Endothelial cell of umbilical vein (primary cell): ENCODE measurements around the gene KAT6B. TPM values are rescaled to one million over a fixed set of nuclear protein-coding genes. Genes with fewer than 3 reads are reported as not detected.

Experiments used
- BruUV-seq: library from RNA; stranded (reverse); fragments of 400-500 nt; replicated peaks from 2 replicates; lab custom pipeline; 2021; lab: Mats Ljungman, UMichigan
- CTCF ChIA-PET: fragments of 300-600, 350-600 bp; sonication (Branson Sonifier 250); formaldehyde crosslinking; loops from one replicate; lab custom pipeline; 2021; ENCODE audit warnings: antibody characterized with exemption, inconsistent platforms; lab: Charles Lee
- POLR2A ChIA-PET: fragments of 300-600, 350-600 bp; sonication (Branson Sonifier 250); formaldehyde crosslinking; loops from one replicate; lab custom pipeline; 2021; ENCODE audit warnings: antibody characterized with exemption, inconsistent platforms; lab: Charles Lee
- DNase-seq: peaks from one replicate; pipeline ENCODE4 v3.0.0-alpha.2; 2011; ENCODE audit warnings: low read depth, low spot score
- FAIRE-seq: peaks from 2 replicates; lab custom pipeline; 2011; peaks lifted over from hg19 to GRCh38; lab: Jason Lieb, UNC
- H2AFZ ChIP-seq: 2 replicates; pipeline ENCODE4 v1.6.0; 2012; ENCODE audit warnings: low read depth, low read length, control low read depth, inconsistent platforms
- H3K27ac ChIP-seq: 2 replicates; pipeline ENCODE4 v1.5.1; 2011; ENCODE audit warnings: low read depth, mild to moderate bottlenecking, control low read depth, low read length, moderate library complexity; ENCODE audit not compliant: insufficient read depth
- H3K27me3 ChIP-seq, 2 experiments: 2 replicates each; pipeline versions ENCODE4 v1.6.0 to v1.6.1; 2011; ENCODE audit warnings: low read length in 2 of 2, mixed read lengths in 1 of 2; ENCODE audit not compliant: control insufficient read depth in 2 of 2, insufficient read depth in 2 of 2
- H3K36me3 ChIP-seq, 2 experiments: 2 replicates in 1 of 2; 3 replicates in 1 of 2; pipeline ENCODE4 v1.5.1; 2011; ENCODE audit warnings: low read length in 2 of 2, mild to moderate bottlenecking in 1 of 2, moderate library complexity in 1 of 2; ENCODE audit not compliant: control insufficient read depth in 2 of 2, insufficient read depth in 2 of 2; ENCODE audit errors: extremely low read depth in 1 of 2
- H3K4me1 ChIP-seq: 3 replicates; pipeline ENCODE4 v1.5.1; 2011; ENCODE audit warnings: mild to moderate bottlenecking, low read length; ENCODE audit not compliant: control insufficient read depth, insufficient read depth; ENCODE audit errors: extremely low read depth
- H3K4me2 ChIP-seq: 2 replicates; pipeline ENCODE4 v1.6.1; 2011; ENCODE audit warnings: low read length, control low read depth, mixed read lengths; ENCODE audit not compliant: insufficient read depth
- H3K4me3 ChIP-seq, 3 experiments: fragments of 200-600 bp in 1 of 3; sonication (generic), shearing (Covaris generic) in 1 of 3; replicated peaks in 1 of 3; 2 replicates each; pipeline ENCODE4 v1.5.1; 2011 to 2016; ENCODE audit warnings: control low read depth in 3 of 3, low read length in 3 of 3, mild to moderate bottlenecking in 2 of 3, inconsistent platforms in 1 of 3, low read depth in 1 of 3, moderate library complexity in 1 of 3; ENCODE audit not compliant: insufficient read depth in 1 of 3
- H3K79me2 ChIP-seq: 2 replicates; pipeline ENCODE4 v1.6.0; 2012; ENCODE audit warnings: low read length, inconsistent platforms; ENCODE audit not compliant: control insufficient read depth, insufficient read depth
- H3K9ac ChIP-seq: replicated peaks from 2 replicates; pipeline ENCODE3; 2011; ENCODE audit warnings: low read length, control low read depth; ENCODE audit not compliant: insufficient read depth; ENCODE audit errors: extremely low read depth
- H3K9me1 ChIP-seq: replicated peaks from 3 replicates; pipeline ENCODE4 v1.6.0; 2011; ENCODE audit warnings: mild to moderate bottlenecking, low read length; ENCODE audit not compliant: control insufficient read depth, insufficient read depth; ENCODE audit errors: extremely low read depth
- H3K9me3 ChIP-seq: replicated peaks from 2 replicates; pipeline ENCODE4 v1.5.1; 2012; ENCODE audit warnings: low read length, inconsistent platforms; ENCODE audit not compliant: control insufficient read depth, insufficient read depth
- H4K20me1 ChIP-seq: replicated peaks from 2 replicates; pipeline ENCODE3; 2011; ENCODE audit warnings: mild to moderate bottlenecking, low read length; ENCODE audit not compliant: control insufficient read depth, insufficient read depth; ENCODE audit errors: extremely low read depth
- CTCF ChIP-seq, 2 donors: IDR thresholded peaks; 1 replicate in 1 of 2; 2 replicates in 1 of 2; pipeline ENCODE4 v1.5.1; 2011; ENCODE audit warnings: low read length in 2 of 2, mild to moderate bottlenecking in 2 of 2, moderate library complexity in 2 of 2, control low read depth in 1 of 2, inconsistent platforms in 1 of 2, low read depth in 1 of 2; ENCODE audit not compliant: insufficient read depth in 1 of 2; ENCODE audit errors: extremely low read depth in 1 of 2
- EZH2 ChIP-seq: IDR thresholded peaks from 2 replicates; pipeline ENCODE4 v1.6.1; 2012; ENCODE audit warnings: borderline replicate concordance, low read depth, mild to moderate bottlenecking, moderate library complexity, low read length, inconsistent platforms; ENCODE audit not compliant: severe bottlenecking
- FOS ChIP-seq: IDR thresholded peaks from 2 replicates; pipeline ENCODE4 v1.6.1; 2011; ENCODE audit warnings: mild to moderate bottlenecking, low read length, moderate library complexity, borderline replicate concordance; ENCODE audit not compliant: insufficient read depth
- GATA2 ChIP-seq: IDR thresholded peaks from 2 replicates; pipeline ENCODE4 v1.7.0; 2011; ENCODE audit warnings: low read depth, mild to moderate bottlenecking, moderate library complexity, mixed read lengths, low read length; ENCODE audit not compliant: insufficient read length, insufficient read depth
- JUN ChIP-seq: IDR thresholded peaks from 2 replicates; pipeline ENCODE4 v1.6.1; 2011; ENCODE audit warnings: borderline replicate concordance, low read depth; ENCODE audit not compliant: insufficient read length, insufficient read depth
- MYC ChIP-seq: IDR thresholded peaks from one replicate; pipeline ENCODE4 v1.6.1; 2011; ENCODE audit warnings: mild to moderate bottlenecking, low read depth, low read length
- POLR2A ChIP-seq: IDR thresholded peaks from 2 replicates; pipeline ENCODE4 v1.6.1; 2012; ENCODE audit warnings: low read depth, mild to moderate bottlenecking, control low read depth, low read length
- POLR2AphosphoS5 ChIP-seq: IDR thresholded peaks from 2 replicates; pipeline ENCODE4 v1.6.1; 2012; ENCODE audit warnings: low read depth, mild to moderate bottlenecking, control low read depth, low read length, moderate library complexity; ENCODE audit not compliant: insufficient read depth
- dilution Hi-C: fragments of 300-500 bp; cut with MboI; formaldehyde crosslinking; loops from one replicate; pipeline ENCODE4 v1.15.0; 2019; ENCODE audit warnings: low sequenced_read_pairs; ENCODE audit not compliant: extremely low pct_ligation_motif_present
- intact Hi-C: fragments of 100-400 bp; cut with micrococcal nuclease; formaldehyde crosslinking; loops from one replicate; pipeline ENCODE4 v1.10.0; 2022
- polyA plus RNA-seq, 4 experiments: library from polyadenylated mRNA; depleted of rRNA in 3 of 4; stranded (reverse) in 3 of 4; unstranded in 1 of 4; fragments of >200 nt; gene quantifications; 2 replicates each; pipeline versions ENCODE4 v1.2.1 to v1.2.3, GENCODE V29; 2011 to 2012; ENCODE audit warnings: missing spikeins in 1 of 4
- total RNA-seq: library from RNA; stranded (reverse); gene quantifications from 2 replicates; pipeline ENCODE4 v1.2.3, GENCODE V29; 2021
- TF ChIP-seq, protein P1 (sequence below): IDR thresholded peaks from 2 replicates; pipeline ENCODE4 v1.6.1; 2011; ENCODE audit not compliant: insufficient read depth, insufficient read length

Gene KAT6B
- total and polyA plus RNA-seq, 2 donors (not counting 3 experiments of a cell fraction or from before 2014, with no cell fraction given), result 4.5 to 17.0 TPM

GRCh38 chr10:74929197-74929596, 102.8 kb downstream of the KAT6B start:
- H3K79me2 ChIP-seq, result peaks cover 2% of the 10 kb centered on the region
- H3K9ac ChIP-seq, result no peak overlapping the region
- H3K4me2 ChIP-seq, result no peak overlapping the region
- no peaks in the 10 kb centered on the region for H4K20me1 ChIP-seq
- FAIRE-seq (no peak), DNase-seq (peak; percentile 22)
- no peaks in the 10 kb centered on the region for H3K27me3 ChIP-seq
- ChIA-PET POLR2A (no interaction called here), CTCF (interaction anchor here (1.2 kb wide), 1 partner anchor 66 kb away, joined by 3 read pairs; no protein-coding TSS in a partner anchor)
- no peaks in the 10 kb centered on the region for H3K9me3 ChIP-seq
- no peaks in the 10 kb centered on the region for H3K36me3 ChIP-seq
- BruUV-seq, result no TSS peak
- peaks cover 11% of the 10 kb centered on the region for H3K4me1 ChIP-seq
- no peak overlapping the region for H3K4me3 ChIP-seq
- no peak overlapping the region for H3K27ac ChIP-seq
- H3K9me1 ChIP-seq, result no peaks in the 10 kb centered on the region
- intact Hi-C loops, result no loop called here
- no peak overlapping the region for H2AFZ ChIP-seq
- dilution Hi-C loops, result no loop called here
- TF ChIP-seq POLR2AphosphoS5 (no peak), GATA2 (no peak), FOS (no peak), MYC (no peak), POLR2A (no peak), JUN (no peak), EZH2 (no peak), CTCF (IDR thresholded peaks at IDR 0.05; ENCODE audit: extremely low read depth in 1 of 2, insufficient read depth in 1 of 2, low read depth in 1 of 2, low read length in 2 of 2) (no peak)
- TF ChIP-seq, protein P1, sequence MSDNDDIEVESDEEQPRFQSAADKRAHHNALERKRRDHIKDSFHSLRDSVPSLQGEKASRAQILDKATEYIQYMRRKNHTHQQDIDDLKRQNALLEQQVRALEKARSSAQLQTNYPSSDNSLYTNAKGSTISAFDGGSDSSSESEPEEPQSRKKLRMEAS, result no peak
